HCT116 (cell line): ENCODE measurements around the gene POLR2C.

Experiments used
- CEBPB ChIP-seq: IDR thresholded peaks from 2 replicates; pipeline ENCODE4 v1.6.1; 2012; ENCODE audit warnings: low read depth
- CTCF ChIP-seq, 3 experiments: fragments of 200-600 bp in 1 of 3; sonication (generic) in 1 of 3; IDR thresholded peaks in 2 of 3; conservative IDR thresholded peaks in 1 of 3; 2 replicates each; pipeline ENCODE4 v1.5.1; 2012 to 2017; ENCODE audit warnings: low read depth in 2 of 3, low read length in 2 of 3, antibody characterized with exemption in 1 of 3, borderline replicate concordance in 1 of 3, control low read depth in 1 of 3, mild to moderate bottlenecking in 1 of 3, mixed read lengths in 1 of 3, mixed run types in 1 of 3, moderate library complexity in 1 of 3; ENCODE audit not compliant: insufficient read depth in 1 of 3
- EZH2 ChIP-seq: fragments of 200-600 bp; sonication (generic); IDR thresholded peaks from 2 replicates; pipeline ENCODE4 v1.6.1; 2017; ENCODE audit warnings: antibody characterized with exemption, mixed run types
- POLR2AphosphoS5 ChIP-seq: IDR thresholded peaks from 2 replicates; pipeline ENCODE4 v1.6.1; 2011; ENCODE audit warnings: mild to moderate bottlenecking, low read depth, low read length, moderate library complexity
- RAD21 ChIP-seq: IDR thresholded peaks from 2 replicates; pipeline ENCODE4 v1.6.1; 2012; ENCODE audit warnings: low read depth, mild to moderate bottlenecking

DNA sequence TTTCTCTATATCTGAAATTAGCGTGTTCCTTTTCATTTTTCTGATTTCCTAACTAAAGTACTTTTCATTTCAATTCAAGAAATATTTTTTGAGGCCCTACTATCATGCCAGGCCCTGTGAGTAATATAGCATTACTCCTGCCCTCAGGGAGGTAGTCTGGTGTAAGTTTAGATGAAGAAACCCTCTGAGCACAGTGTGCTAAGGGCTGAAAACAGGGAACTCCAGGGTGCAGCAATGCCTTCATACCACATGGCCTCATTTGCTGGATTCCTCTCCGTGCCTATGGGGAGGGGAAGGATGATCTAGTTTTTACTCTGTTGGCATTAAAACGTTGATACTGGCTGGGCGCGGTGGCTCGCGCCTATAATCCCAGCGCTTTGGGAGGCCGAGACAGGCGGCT, 10.5 kb upstream of the POLR2C start:
- no peak for TF ChIP-seq RAD21
- no peak for TF ChIP-seq POLR2AphosphoS5
- TF ChIP-seq CEBPB = no peak
- no peak for TF ChIP-seq EZH2
- no peak for TF ChIP-seq CTCF (IDR thresholded peaks at IDR 0.05 in 2 of 3, conservative IDR thresholded peaks at IDR 0.05 in 1 of 3; ENCODE audit: borderline replicate concordance in 1 of 3, insufficient read depth in 1 of 3, low read depth in 2 of 3, low read length in 2 of 3)
